ENCODE results near the gene AGPAT3.

DNA sequence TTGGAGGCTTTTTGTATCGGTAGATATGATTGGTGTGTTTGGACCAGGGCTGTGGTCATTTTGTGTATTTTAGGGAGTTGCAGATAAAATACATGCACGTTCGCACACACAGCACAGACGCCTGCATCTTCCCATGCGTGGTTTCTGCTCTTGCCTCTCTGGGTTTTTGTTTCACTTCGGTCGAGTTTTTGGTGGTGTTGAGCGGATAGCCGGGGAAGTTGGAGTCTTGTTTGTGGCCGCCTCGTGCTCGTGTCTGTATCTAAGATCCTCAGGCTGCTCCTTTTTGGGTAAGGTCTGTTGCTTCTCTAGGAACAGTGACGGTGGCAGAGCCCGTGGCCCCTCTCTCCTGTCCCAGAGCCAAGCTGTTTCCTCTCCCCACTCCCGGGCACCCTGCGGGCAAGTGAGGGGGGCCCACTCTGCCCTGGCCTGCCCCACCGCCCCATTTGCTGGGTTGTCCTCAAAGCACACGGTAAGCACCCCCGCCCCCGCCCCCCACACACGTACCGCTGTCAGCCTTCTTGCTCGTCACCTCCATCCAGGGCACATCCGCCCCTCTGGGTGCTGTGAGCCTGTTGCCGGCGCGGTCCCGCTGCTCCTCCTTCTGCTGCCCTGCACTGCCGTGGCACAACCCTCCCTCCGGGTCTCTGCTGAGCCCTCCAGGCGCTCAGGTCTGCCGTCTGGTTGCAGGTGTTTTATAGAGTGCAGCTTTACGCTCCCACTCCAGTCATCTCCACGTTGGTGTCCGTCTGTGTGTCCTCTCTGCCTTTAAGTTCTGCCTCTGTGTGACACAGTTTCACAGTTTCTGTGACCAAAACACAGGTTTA lies 51.9 kb downstream of the AGPAT3 start:
- TF ChIP-seq POLR2A (IDR thresholded peaks at IDR 0.05; ENCODE audit: low read depth, low read length) (no peak), TAF1 (IDR thresholded peaks at IDR 0.05; ENCODE audit: borderline replicate concordance, low read depth, low read length) (no peak), POLR2AphosphoS5 (IDR thresholded peaks at IDR 0.05; ENCODE audit: low read depth, low read length) (no peak)

All from GM12892 (cell line).